IPS DF 6.9 (cell line): ENCODE data around the gene SPEG.
"Not testable (repeated sequence)": the region's sequence is repeated elsewhere in the genome, so short reads cannot be mapped to it uniquely, and the experiment has no call there.

Experiments
- DNase-seq: peaks from one replicate; pipeline ENCODE4 v3.0.0-alpha.2; 2013; ENCODE audit warnings: low read depth, low spot score
- H3K27ac ChIP-seq: one replicate; pipeline ENCODE4 v1.5.1; 2013; ENCODE audit warnings: low read length, control low read depth
- H3K27me3 ChIP-seq: 2 replicates; pipeline ENCODE4 v1.6.1; 2013; ENCODE audit warnings: mild to moderate bottlenecking, low read length; ENCODE audit not compliant: control insufficient read depth, insufficient read depth
- H3K36me3 ChIP-seq: 2 replicates; pipeline ENCODE4 v1.6.1; 2013; ENCODE audit warnings: low read length; ENCODE audit not compliant: control insufficient read depth, insufficient read depth
- H3K4me1 ChIP-seq: 2 replicates; pipeline ENCODE4 v1.6.1; 2013; ENCODE audit warnings: low read length; ENCODE audit not compliant: control insufficient read depth, insufficient read depth
- H3K4me3 ChIP-seq: 2 replicates; pipeline ENCODE4 v1.5.1; 2013; ENCODE audit warnings: mild to moderate bottlenecking, low read length
- H3K9me3 ChIP-seq: 2 replicates; pipeline ENCODE4 v1.6.1; 2013; ENCODE audit warnings: low read length, inconsistent platforms; ENCODE audit not compliant: control insufficient read depth, insufficient read depth
- WGBS: extraction: QIAGEN DNeasy Blood & Tissue Kit; methylation state at CpG from one replicate; pipeline ENCODE4 v1.1.7; 2013; ENCODE audit warnings: mixed read lengths, missing lambda C conversion rate; ENCODE audit not compliant: insufficient read length, insufficient coverage; 5-methylcytosine and 5-hydroxymethylcytosine counted together

SPEG gene

DNA sequence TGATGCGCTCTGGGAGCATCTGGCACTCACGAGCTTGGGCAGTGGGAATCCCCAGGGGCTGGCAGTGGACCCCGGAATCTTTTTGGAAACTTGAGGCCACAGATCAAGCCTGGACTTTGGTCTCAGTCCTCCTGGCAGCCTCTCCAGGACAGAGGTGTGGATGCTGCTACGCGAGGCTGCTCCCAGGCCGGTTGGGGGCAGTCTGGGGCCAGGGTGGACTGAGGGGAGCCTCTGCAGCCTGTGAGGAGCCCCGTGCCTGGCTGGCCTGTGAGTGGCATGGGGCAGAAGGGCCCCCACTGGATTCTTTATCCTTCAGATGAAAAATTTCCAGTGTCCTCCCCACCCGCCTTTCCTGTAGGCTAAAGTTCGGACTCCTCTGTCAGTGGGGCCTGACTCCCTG, 29.2 kb upstream of the SPEG start:
- Histone ChIP-seq H3K36me3 (no peaks in the 10 kb centered on the region), H3K27me3 (no peaks in the 10 kb centered on the region), H3K4me1 (peaks cover 4% of the 10 kb centered on the region), H3K9me3 (no peaks in the 10 kb centered on the region), H3K4me3 (no peak overlapping the region), H3K27ac (no peak overlapping the region)
- DNase-seq = no peak
- no CpG with 5 or more reads among the region's 9 CpGs for WGBS

DNA sequence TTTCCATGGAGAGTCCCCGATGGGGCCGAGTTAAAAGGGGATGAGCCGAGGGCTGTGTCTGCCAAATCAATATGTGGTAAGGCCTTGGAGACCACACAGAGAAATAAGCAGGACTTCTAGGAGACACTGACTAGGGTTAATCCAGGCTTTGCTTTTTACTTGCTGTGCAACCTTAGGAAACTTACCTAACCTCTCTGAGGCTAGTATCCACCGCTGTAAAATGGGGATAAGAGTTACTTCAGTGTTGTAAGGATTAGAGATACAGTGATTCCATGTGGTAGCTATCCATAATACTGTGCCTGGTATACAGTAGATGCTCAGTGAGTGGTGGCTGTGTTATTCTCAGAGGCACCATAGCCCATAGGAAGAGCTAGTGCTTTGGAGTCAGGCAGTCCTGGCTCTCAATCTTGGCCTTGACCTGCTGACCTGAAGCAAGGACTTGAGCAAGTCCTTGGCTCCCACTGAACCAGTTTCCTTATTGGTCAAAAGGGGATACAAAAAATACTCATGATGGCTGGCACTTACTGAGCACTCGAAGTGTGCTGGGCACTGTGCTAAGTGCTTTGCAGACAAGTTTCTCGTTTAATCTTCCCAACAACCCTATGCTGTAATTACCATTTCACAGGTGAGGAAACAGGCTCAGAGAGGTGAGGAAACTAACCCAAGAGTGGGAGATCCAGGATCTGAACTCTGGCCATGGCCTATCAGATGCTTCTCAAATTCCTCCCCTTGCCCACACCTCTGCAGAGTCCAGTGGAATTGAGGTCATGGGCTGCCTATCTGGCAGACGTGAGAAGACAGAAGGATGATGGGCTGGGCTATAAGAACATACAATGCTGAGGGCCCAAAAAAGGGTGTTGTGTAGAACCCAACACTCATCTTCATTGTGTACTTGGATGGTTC, 28.4 kb upstream of the SPEG start:
- Histone ChIP-seq H3K27ac (no peak overlapping the region), H3K9me3 (no peaks in the 10 kb centered on the region), H3K27me3 (no peaks in the 10 kb centered on the region), H3K4me3 (no peak overlapping the region), H3K36me3 (no peaks in the 10 kb centered on the region), H3K4me1 (peaks cover 4% of the 10 kb centered on the region)
- no CpG with 5 or more reads among the region's 7 CpGs for WGBS
- no peak for DNase-seq

DNA sequence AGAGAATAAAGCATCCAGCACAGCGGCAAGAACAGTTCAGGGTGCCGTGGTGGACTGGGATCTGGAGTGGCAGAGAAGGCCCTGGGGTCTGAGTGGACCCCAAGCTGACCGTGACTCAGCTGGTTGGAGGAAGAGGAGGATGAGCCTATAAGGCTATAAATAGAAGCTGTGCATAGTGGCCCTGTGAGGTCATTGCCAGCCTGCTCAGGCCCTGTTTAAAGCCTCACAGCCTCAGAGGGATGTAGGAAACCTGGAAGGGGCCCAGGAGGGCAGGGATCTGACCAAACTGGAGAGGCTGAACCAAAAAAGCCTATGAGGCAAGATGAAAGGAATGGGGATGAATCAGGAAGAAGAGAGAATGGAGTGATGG, 27.8 kb upstream of the SPEG start:
- WGBS = no CpG with 5 or more reads among the region's 3 CpGs
- no peak overlapping the region for H3K4me3 ChIP-seq
- H3K9me3 ChIP-seq = no peaks in the 10 kb centered on the region
- peaks cover 4% of the 10 kb centered on the region for H3K4me1 ChIP-seq
- no peak overlapping the region for H3K27ac ChIP-seq
- DNase-seq = no peak
- no peaks in the 10 kb centered on the region for H3K27me3 ChIP-seq
- no peaks in the 10 kb centered on the region for H3K36me3 ChIP-seq

DNA sequence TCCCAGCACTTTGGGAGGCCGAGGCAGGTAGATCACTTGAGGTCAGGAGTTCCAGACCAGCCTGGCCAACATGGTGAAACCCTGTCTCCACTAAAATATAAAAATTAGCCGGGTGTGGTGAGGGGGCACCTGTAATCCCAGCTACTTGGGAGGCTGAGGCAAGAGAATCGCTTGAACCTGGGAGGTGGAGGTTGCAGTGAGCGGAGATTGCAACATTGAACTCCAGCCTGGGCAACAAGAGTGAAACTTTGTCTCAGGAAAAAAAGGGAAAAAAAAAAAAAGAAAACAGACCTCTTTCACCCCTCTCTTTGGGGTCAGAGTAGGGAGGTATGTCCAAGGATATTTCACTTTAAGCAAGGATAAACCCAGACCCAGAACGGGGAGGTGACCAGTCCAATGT, 27.3 kb upstream of the SPEG start:
- not testable (repeated sequence) for H3K4me1 ChIP-seq, H3K9me3 ChIP-seq, H3K27me3 ChIP-seq, H3K4me3 ChIP-seq, H3K36me3 ChIP-seq, H3K27ac ChIP-seq, DNase-seq
- no CpG with 5 or more reads among the region's 5 CpGs for WGBS

DNA sequence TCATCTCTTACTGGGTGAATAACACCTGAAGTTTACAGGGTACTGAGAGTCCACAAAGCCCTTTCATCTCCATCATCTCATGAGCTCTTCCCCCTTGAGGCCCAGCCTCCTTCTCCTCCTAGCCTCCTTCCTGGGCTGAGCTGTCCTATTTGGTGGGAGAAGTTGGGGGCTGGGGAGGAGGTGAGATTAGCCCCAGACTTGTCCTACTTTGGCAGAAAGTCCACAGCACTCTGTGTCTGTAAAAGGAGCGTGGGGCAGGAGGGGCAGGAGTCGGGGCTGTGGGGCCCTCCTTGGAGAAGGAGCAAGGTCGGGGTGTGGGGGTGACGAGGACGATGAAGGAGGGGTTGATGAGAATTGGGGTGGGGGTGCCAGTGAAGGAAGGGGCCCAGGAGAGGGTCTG, 26.4 kb upstream of the SPEG start:
- no peaks in the 10 kb centered on the region for H3K27me3 ChIP-seq
- H3K4me1 ChIP-seq = peaks cover 2% of the 10 kb centered on the region
- no peak for DNase-seq
- H3K36me3 ChIP-seq = no peaks in the 10 kb centered on the region
- H3K4me3 ChIP-seq = no peak overlapping the region
- 100% methylated on average over 2 of the region's 5 CpGs for WGBS
- no peak overlapping the region for H3K27ac ChIP-seq
- no peaks in the 10 kb centered on the region for H3K9me3 ChIP-seq

DNA sequence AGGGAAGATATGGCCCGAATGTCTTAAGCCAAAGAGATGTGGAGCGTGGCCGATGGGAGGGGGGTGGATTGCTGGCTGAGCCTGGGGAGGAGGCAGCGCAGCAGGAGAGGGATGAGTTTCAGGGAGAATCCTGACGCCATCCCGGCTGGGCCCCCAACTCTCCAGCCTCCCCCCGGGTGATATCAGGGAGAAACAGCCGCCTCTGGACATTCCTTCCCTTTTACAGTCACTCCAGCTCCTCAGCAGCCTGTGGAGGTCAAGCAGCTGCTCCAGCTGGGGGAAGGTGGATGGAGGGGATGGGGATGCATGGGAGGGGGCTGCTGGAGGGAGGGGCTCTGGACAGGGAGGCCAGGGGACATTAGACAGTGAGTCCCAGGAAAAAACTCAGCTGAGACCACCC, 26.0 kb upstream of the SPEG start:
- Histone ChIP-seq H3K27ac (no peak overlapping the region), H3K9me3 (no peaks in the 10 kb centered on the region), H3K36me3 (no peaks in the 10 kb centered on the region), H3K27me3 (no peaks in the 10 kb centered on the region), H3K4me1 (peaks cover 2% of the 10 kb centered on the region), H3K4me3 (no peak overlapping the region)
- no CpG with 5 or more reads among the region's 8 CpGs for WGBS
- no peak for DNase-seq

DNA sequence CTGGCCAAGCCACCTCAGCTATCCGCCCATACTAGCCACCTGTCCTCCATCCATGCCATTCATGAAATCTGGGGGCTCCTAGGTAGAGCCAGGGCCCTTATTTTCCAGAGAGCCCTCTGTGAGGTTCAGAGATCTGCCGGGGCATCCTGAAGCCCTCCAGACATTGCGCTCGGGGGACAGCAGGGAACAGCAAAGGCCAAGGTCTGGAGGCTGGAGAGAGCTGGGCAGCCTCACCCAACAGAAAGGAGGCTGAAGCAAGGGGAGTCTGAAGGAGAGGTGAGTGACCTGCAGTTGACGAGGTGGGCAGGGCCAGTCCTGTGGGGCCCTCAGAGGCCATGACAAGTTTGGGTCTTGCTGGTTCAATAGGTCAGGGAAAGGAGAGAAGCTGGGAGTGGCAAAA, 25.0 kb upstream of the SPEG start:
- Histone ChIP-seq H3K4me3 (no peak overlapping the region), H3K27me3 (no peaks in the 10 kb centered on the region), H3K9me3 (no peaks in the 10 kb centered on the region), H3K27ac (no peak overlapping the region), H3K36me3 (no peaks in the 10 kb centered on the region), H3K4me1 (no peaks in the 10 kb centered on the region; the same call in 1 of the 2 replicates)
- WGBS = no CpG with 5 or more reads among the region's 5 CpGs
- no peak for DNase-seq

DNA sequence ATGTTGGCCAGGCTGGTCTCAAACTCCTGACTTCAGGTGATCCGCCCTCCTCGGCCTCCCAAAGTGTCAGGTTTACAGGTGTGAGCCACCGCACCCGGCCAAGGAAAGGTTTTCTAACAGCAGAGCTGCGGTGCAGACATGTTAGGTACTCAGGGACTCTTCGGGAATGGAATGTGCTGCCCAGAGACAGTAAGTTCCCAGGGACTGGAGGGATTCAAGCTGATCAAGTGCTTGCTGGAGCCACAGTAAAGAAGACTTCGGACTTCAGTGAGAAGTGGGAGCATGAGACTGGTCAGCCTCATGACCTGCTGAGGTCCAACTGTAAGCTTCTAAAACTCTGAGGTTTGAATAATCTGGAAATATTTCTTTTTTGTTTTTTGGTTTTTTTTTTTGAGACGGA, 24.3 kb upstream of the SPEG start:
- H3K27ac ChIP-seq = no peak overlapping the region
- no peaks in the 10 kb centered on the region for H3K36me3 ChIP-seq
- H3K4me3 ChIP-seq = no peak overlapping the region
- H3K4me1 ChIP-seq = no peaks in the 10 kb centered on the region
- WGBS = no CpG with 5 or more reads among the region's 8 CpGs
- no peaks in the 10 kb centered on the region for H3K27me3 ChIP-seq
- no peaks in the 10 kb centered on the region for H3K9me3 ChIP-seq
- DNase-seq = no peak

DNA sequence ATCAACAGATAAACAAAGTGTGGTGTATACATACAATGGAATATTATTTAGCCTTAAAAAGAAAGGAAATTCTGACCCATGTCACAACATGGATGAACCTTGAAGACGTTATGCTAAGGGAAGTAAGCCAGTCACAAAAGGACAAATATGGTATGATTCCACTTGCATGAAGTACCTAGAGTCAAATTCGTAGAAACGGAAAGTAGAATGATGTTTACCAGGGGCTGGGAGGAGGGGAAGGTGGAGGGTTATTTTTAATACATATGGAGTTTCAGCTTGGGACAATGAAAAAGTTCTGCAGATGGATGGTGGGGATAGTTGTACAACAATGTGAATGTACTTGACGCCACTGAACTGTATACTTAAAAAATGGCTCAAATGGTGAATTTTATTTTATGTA, 19.8 kb upstream of the SPEG start:
- peaks cover 9% of the 10 kb centered on the region for H3K4me1 ChIP-seq
- WGBS = no CpG with 5 or more reads among the region's 4 CpGs
- no peak for DNase-seq

DNA sequence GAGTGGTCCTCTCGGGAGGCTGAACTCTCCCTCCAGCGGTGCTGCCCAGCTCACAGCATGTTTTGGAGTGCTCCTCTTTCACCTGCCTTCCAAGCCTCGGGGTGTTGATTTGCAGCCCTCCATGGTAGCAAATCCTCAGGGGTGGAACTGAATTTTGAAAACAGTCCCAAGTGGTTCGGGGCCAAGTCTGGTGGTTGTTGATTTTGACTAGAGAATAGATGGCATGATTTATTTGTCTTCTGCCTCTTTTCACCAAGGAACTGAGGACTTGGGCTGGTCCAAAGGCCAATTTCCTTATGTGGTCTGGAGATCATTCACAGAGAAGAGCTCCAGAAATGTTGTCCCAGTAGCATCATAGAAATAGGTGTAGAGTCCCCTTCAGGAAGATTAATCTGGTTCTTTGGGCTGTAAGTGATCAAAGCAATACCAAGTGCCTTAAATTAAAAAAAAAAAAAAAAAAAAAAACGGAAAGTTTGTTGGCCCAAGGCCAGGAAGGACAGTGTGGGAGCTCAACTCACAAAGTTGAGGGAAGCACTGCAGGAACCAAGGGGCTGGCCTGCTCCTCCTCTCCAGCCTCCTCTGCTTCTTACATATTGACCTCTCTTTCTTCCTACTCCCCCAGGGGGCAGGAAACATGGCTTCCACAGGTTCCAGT, 18.9 kb upstream of the SPEG start:
- WGBS = no CpG with 5 or more reads among the region's 5 CpGs
- Histone ChIP-seq H3K36me3 (no peaks in the 10 kb centered on the region), H3K27ac (no peak overlapping the region), H3K27me3 (peaks cover 8% of the 10 kb centered on the region; the same call in 1 of the 2 replicates), H3K9me3 (no peaks in the 10 kb centered on the region), H3K4me3 (no peak overlapping the region), H3K4me1 (peaks cover 9% of the 10 kb centered on the region)
- DNase-seq = no peak

More for the DNA sequence above, 19.8 kb upstream of the SPEG start:
- Histone ChIP-seq H3K27me3 (peaks cover 8% of the 10 kb centered on the region; the same call in 1 of the 2 replicates), H3K36me3 (no peaks in the 10 kb centered on the region), H3K9me3 (no peaks in the 10 kb centered on the region), H3K27ac (no peak overlapping the region), H3K4me3 (no peak overlapping the region)
